ENCODE results near the gene C20orf96.
"Not testable (repeated sequence)": the region's sequence is repeated elsewhere in the genome, so short reads cannot be mapped to it uniquely, and the experiment has no call there.

The C20orf96 gene

GRCh38 chr20:226958-227357 lies 63.6 kb downstream of the C20orf96 start, which contains the start of gene DEFB129:
DEFB129 (plus strand) TSS chr20:227258; CDS start chr20:227289, 31 bp downstream.
- no peak for DNase-seq

GRCh38 chr20:225879-226278 lies 64.7 kb downstream of the C20orf96 start:
- DNase-seq = not testable (repeated sequence)

- no peak for DNase-seq
These were observed 69.2 kb downstream of the C20orf96 start for GRCh38 chr20:221258-221830.
